GM19324 (cell line): ENCODE data around the gene IL5.
A peak's percentile ranks its signal among the peaks of the same experiment; 100 is the strongest.

Experiments
- ATAC-seq: cut with Tn5 transposase; IDR thresholded peaks from one replicate; pipeline ENCODE4 v1.9.1; 2021; ENCODE audit warnings: mild to moderate bottlenecking, moderate library complexity; ENCODE audit not compliant: unreplicated experiment, low FRiP score

IL5 gene

DNA sequence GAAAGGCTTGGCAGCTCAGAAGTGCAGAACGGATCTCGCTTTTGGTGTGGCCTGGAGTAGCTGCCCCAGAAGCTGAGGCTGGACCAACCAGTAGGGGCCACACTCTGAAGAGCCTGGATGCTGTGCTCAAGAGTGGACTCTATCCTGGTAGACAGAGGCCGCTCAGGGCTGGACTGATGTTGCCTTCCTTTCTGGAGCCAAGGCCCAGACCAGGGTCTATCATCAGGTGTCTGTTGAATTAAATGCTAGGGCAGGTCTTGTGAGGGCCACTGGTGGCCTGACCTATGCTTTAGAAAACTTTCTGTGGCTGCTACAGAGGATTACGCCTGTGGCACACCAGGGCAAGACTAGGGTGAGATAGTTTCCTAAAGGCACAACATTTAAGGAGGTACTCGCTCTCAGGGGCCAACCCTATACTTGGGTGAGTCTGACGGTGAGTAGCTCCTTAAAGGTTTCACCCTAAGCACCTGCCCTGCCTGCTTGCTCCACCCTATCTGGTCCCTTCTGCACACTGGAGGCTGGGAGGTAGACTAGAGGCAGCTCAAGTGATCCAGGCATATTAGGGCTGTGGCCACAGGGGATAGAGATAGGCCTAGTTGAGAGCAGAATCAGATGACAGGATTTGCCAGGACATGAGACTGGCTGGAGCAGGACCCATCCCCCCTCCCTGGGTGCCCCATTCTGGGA, 42.9 kb downstream of the IL5 start:
- ATAC-seq, result no peak

DNA sequence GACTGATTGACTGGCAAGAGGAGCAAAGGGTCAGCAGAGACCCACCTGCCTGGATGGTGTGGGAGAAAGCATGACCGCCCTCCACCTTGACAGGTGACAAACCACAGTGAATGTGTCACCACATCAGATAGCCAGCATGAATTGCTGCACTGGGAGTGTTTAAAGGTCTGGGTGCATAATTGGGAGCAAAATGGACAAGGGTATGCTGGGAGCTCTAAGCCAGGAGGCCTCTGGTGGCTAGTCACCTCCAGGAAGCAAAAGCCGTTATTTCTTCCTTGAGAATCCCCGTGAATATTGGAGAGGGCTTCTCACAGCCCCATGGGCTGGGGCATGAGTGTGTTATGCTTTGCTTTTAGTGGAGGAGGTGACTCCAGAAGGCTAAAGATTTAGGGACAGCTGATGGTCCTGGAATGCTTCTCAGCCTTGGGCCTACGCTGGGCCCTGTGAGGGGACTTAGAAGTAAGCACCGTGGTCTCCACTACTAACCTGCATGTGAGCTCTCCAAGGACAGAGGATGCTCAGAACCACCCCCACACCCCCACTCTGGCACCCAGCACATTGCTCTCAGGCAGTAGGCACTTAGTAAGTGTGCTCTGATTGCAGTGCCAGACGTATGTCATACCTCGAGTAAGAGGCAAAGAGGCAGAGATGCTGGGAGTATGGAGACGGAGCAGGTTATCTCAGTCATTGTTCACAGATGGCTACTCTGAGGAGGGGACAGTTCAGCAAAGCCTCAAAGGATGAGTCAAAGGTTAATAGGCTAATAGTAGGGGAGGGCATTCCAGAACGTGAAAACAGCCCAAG, 43.7 kb downstream of the IL5 start:
- ATAC-seq, result no peak

GRCh38 chr5:132498686-132499271, 44.5 kb downstream of the IL5 start:
- ATAC-seq, result no peak

DNA sequence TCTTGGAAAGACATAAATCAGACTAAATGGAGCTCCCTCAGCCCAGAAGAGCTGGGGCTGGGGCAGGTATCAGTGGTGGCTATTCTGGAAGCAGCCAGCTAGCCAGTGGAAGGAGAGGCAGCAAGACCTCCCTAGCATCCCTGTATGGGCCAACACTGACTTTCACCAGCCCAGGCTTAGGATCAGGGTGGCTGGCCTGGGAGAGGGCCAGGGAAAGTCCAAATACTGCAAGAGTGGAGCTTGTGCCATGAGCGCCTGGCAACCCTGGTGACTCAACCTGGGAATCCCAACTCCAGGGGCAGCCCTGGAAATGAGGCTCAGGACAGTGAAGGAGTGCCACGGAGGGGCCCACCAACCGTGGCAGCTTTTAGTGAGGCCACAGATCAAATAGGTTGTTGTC, 45.2 kb downstream of the IL5 start:
- no peak for ATAC-seq

DNA sequence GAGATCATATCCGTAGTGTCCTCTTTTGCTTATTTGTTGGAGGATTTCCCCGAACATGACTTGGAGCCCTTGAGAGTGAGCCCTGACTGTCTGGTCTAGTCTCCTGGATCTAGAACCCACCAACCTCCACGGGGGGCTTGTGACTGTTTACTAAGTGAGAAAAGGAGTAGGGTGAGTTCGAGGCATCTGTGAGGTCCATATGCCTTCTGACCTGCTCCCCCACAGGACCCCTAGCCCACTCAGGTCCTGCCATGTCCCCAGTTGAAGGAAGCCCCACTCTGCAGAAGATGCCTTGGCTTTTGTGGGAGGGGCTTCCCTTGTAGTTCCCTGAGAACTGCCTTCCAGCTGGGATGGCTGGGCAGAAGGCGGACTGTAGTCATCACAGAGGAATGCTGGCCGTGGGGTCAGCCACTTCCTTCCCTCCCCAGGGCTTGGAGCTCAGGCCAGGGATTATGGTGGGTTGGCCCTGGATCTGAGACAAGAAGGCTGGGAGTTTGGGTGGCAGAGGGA, 45.8 kb downstream of the IL5 start:
- no peak for ATAC-seq

GRCh38 chr5:132496631-132497487, 46.5 kb downstream of the IL5 start:
- ATAC-seq, result peak; percentile 52

- ATAC-seq, result peak; percentile 47
Observed at GRCh38 chr5:132496191-132496630, 47.1 kb downstream of the IL5 start.

DNA sequence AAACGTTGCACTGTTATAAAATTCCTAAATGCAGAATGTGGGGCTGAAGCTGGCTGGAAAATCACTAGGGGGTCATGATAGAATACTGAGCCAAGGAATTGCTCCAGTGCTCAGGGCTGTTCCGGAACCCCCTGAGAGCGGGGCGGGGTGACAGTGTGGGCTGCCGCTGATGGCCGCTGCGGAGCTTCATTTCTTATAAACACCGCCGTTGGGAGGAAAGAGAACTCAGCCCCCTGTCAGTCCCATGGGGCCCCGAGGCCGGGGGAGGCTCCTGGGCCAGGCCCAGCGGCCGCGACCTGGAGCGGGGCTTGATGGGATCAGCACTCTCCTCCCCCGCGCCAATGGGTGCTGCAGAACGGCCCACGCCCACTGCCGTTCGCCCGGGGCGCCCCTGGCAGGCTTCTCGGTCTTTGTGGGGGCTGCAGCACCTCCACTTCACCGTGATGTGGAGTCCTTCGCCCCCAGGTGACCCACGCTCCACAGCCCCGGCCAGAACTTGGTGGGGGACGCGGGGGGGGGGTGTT, 47.6 kb downstream of the IL5 start:
- peak; percentile 37 for ATAC-seq

DNA sequence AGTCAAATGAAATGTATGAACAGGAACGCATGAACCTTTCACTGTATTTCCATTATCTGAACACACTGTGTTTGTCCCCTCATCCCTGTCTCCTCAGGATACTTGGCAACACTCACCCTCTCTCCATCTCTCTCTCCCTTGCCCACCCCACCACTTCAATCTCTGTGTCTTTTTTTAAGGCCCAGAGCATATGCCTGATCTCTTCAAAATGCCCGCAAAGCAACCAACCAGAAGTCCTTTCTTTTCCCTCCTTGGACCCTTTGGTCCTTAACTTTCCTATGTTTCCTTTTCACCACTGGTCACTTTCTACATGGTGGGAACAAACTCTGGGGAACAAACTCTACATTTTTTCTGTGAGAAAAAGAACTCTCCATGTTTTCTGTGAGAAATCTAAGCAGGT, 49.5 kb downstream of the IL5 start:
- no peak for ATAC-seq

- no peak for ATAC-seq
Observed at GRCh38 chr5:132493241-132493640, 50.1 kb downstream of the IL5 start.

- ATAC-seq, result no peak
Observed at GRCh38 chr5:132492386-132493125, 50.8 kb downstream of the IL5 start.
